D721Med (cell line): ENCODE data around the gene CFAP44.
"Not testable (repeated sequence)": the region's sequence is repeated elsewhere in the genome, so short reads cannot be mapped to it uniquely, and the experiment has no call there.

Source experiments
- DNase-seq: peaks from one replicate; pipeline ENCODE4 v3.0.0; 2011; ENCODE audit warnings: low spot score; ENCODE audit not compliant: insufficient read length
- FAIRE-seq: peaks from 2 replicates; lab custom pipeline; 2011; peaks lifted over from hg19 to GRCh38; lab: Jason Lieb, UNC
- TF ChIP-seq, protein P1 (sequence below): IDR thresholded peaks from 2 replicates; pipeline ENCODE4 v1.5.1; 2012; ENCODE audit warnings: mild to moderate bottlenecking, control low read depth; ENCODE audit not compliant: insufficient read depth; ENCODE audit errors: missing control alignments

The CFAP44 gene, protein sequence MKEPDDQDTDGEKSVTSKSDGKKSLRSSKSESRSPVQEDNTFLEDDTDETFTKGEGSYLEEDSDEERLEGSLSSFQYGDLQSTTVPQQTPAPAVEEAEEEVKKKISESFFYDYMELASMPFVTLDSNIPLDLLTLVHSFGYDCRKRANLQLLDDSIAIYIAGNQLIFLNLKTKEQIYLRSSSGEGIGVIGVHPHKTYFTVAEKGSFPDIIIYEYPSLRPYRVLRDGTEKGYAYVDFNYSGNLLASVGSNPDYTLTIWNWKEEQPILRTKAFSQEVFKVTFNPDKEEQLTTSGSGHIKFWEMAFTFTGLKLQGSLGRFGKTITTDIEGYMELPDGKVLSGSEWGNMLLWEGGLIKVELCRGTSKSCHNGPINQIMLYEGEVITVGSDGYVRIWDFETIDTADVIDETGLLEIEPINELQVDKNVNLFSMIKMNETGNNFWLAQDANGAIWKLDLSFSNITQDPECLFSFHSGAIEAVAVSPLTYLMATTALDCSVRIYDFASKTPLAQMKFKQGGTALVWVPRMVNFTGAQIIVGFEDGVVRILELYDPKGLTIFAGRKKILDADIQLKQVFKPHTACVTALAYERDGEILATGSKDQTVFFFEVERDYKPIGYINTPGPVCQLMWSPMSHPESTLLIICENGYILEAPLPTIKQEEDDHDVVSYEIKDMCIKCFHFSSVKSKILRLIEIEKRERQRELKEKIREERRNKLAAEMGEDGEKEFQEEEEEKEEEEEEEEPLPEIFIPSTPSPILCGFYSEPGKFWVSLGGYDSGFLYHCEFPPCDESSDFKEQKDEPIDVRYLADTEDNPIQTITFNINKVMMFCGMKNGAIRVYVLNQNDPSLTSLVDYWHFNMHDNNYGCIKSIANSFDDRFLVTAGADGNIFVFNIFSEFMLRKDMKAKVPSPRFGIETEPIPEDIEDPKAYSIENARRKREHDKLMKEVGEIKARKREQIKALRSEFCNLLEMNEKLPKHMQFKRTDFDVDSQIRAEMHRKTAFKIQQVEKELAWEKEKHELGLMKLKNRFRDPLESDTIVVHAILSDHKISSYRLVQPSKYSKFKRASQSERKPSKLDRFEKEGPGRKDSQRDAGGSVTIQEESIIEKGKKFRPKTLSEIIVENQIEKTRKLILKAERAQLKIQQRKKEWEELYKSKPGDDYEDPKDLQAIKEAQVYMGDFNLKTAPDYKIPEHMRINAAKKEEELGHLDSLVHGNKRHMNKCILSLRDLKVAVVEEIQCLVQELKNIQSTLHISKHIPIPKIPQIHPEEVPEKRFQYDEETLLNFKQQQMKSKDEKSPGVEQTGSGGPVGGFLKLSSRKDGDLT (N-terminal part only)

DNA sequence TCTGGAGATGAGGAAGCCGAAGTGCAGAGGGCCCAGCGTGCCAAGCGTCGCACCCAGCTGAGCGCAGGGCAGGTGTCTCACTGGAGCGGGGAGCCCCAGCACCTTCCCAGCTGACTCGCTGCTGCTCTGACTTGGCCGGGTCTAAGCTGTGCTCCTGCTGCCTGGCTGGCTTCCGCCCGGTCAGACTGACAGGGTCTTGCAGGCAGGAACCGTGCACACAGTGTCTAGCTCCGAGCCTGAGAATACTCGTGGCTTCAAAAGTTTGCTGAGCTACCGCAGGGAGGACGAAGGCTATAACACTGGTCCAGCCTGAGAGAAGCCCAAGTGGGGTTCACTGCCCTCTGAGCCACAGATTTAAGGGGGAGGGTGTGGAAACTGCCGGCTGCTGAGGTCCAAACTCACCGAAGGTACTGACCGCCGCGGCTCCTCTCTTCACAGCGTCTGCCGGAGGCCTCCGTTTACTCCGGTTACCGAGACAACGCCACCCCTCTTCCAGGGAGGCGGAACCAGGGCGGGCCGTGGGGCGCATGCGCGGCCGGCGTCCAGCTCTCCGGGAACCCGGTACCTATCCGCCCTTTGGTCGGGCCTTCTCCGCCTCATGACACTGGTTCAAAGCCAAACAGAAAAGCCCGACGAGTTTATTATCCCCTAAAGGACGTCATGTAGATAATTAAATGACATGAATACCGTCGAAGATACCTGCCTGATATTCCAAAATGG is at the start of gene CFAP44:
TSS of gene CFAP44 (minus strand) at position 443 of the 720 bp plus-strand sequence. CDS start 7,829 bp downstream, outside the sequence.
- FAIRE-seq (no peak), DNase-seq (no peak)
- TF ChIP-seq, protein P1, sequence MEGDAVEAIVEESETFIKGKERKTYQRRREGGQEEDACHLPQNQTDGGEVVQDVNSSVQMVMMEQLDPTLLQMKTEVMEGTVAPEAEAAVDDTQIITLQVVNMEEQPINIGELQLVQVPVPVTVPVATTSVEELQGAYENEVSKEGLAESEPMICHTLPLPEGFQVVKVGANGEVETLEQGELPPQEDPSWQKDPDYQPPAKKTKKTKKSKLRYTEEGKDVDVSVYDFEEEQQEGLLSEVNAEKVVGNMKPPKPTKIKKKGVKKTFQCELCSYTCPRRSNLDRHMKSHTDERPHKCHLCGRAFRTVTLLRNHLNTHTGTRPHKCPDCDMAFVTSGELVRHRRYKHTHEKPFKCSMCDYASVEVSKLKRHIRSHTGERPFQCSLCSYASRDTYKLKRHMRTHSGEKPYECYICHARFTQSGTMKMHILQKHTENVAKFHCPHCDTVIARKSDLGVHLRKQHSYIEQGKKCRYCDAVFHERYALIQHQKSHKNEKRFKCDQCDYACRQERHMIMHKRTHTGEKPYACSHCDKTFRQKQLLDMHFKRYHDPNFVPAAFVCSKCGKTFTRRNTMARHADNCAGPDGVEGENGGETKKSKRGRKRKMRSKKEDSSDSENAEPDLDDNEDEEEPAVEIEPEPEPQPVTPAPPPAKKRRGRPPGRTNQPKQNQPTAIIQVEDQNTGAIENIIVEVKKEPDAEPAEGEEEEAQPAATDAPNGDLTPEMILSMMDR: no peak

DNA sequence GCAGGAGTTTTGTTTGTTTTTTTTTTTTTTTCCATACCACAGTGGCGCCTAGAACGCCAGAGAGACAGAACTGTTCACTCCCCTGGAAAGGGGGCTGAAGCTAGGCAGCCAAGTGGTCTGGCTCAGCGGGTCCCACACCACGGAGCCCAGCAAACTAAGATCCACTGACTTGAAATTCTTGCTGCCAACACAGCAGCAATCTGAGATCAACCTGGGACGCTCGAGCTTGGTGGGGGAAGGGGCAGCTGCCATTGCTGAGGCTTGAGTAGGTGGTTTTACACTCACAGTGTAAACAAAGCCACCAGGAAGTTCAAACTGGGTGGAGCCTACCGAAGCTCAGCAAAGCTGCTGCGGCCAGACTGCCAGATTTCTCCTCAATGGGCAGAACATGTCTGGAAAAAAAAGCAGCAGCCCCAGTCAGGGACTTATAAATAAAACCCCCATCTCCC is 43.9 kb upstream of the CFAP44 start:
- DNase-seq (no peak), FAIRE-seq (no peak)
- TF ChIP-seq, protein P1: no peak

DNA sequence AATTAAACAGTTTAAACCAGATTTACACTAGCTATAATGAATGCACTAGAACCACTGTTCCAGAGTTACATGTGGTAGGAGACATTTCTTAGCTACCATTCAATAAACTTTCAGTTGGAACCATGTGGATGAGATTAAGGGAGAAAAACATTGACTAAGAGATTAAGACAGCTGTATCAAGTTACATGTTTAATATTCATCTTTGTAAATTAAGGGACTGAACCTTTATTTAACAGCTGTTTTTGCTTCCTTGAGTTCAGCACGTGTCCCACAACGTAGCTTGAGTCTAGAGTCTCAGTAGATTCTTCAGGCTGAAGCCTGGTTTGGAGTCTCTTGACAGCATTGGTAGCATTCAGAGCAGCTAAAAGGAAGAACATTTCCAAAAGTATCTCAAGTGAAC is 27.2 kb upstream of the CFAP44 start:
- FAIRE-seq (peak; percentile 81), DNase-seq (no peak)
- TF ChIP-seq, protein P1: no peak

DNA sequence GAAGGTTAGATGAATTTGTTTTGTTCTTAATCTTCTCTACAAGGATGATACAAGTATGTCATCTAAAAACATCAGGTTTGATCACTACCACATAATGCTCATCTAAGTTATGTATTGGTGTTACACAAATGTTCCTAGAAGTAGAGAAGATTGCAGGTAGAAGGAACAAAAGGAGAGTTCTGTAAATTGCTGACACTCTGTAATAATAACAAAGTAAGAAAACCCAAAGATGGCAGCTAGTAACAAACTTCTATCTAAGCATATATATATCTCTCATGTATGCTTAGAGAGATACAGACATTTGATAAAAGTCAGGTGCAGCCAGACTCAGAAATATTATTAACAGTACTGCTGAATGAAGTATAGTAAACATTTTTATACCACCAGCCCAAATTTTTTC is 20.2 kb upstream of the CFAP44 start:
- DNase-seq (no peak), FAIRE-seq (no peak)
- TF ChIP-seq, protein P1: no peak

DNA sequence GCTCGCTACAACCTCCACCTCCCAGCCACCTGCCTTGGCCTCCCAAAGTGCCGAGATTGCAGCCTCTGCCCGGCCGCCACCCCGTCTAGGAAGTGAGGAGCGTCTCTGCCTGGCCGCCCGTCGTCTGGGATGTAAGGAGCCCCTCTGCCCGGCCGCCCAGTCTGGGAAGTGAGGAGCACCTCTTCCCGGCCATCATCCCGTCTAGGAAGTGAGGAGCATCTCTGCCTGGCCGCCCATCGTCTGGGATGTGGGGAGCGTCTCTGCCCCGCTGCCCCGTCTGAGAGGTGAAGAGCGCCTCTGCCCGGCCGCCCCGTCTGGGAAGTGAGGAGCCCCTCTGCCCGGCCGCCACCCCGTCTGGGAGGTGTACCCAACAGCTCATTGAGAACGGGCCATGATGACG is 17.3 kb upstream of the CFAP44 start:
- DNase-seq, FAIRE-seq: not testable (repeated sequence)

DNA sequence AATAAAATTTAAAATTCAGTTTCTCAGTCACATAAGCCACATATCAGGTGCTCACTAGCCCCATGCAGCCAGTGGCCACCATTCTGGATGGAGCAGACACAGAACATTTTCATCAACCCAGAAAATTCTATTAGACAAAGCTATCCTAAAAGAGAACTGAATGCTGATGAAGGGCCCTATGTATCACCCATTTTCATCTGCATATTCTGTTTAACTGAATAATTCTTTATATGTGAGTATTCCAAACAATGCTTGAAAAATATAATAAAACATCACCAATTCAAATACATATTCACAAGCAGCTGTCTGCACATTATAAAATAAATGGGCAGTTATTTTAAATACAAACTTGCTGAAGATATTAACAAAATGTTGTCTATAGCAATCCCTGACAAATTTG is 14.2 kb upstream of the CFAP44 start:
- FAIRE-seq (no peak), DNase-seq (no peak)
- TF ChIP-seq, protein P1: no peak
